ENCODE measurements around the gene PSME2.

DNA sequence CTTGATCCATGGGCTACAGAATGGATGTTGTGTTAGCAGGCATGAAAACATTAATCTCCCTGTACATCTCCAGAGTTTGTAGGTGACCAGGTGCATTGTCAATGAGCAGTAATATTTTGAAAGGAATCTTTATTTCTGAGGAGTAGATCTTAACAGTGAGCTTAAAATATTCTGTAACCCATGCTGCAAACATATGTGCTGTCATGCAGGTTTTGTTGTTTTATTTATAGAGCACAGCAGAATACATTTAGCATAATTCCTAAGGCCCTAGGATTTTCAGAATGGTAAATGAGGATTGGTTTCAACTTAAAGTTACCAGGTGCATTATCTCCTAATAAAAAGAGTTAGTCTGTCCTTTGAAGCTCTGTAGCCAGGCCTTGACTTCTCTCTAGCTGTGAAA lies 19.5 kb downstream of the PSME2 start:
- TF ChIP-seq, protein P1, sequence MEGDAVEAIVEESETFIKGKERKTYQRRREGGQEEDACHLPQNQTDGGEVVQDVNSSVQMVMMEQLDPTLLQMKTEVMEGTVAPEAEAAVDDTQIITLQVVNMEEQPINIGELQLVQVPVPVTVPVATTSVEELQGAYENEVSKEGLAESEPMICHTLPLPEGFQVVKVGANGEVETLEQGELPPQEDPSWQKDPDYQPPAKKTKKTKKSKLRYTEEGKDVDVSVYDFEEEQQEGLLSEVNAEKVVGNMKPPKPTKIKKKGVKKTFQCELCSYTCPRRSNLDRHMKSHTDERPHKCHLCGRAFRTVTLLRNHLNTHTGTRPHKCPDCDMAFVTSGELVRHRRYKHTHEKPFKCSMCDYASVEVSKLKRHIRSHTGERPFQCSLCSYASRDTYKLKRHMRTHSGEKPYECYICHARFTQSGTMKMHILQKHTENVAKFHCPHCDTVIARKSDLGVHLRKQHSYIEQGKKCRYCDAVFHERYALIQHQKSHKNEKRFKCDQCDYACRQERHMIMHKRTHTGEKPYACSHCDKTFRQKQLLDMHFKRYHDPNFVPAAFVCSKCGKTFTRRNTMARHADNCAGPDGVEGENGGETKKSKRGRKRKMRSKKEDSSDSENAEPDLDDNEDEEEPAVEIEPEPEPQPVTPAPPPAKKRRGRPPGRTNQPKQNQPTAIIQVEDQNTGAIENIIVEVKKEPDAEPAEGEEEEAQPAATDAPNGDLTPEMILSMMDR (conservative IDR thresholded peaks at IDR 0.05): no peak
- no peak for TF ChIP-seq ZFX (IDR thresholded peaks at IDR 0.05)
